Activated CD8-positive, alpha-beta T cell treated with anti-CD3 and anti-CD28 coated beads for 36 hours (primary cell): ENCODE measurements around the gene UQCC2. TPM values are rescaled to one million over a fixed set of nuclear protein-coding genes. Genes with fewer than 3 reads are reported as not detected.
A peak's percentile ranks its signal among the peaks of the same experiment; 100 is the strongest.

Experiments used
- ATAC-seq: fragments of 200-7000 bp; cut with Tn5 transposase; one replicate; pipeline ENCODE4 v1.10.0; 2021; ENCODE audit warnings: mild to moderate bottlenecking, moderate library complexity
- CTCF ChIA-PET: fragments of 350-600 bp; sonication (Branson Sonifier 250); formaldehyde crosslinking; loops from one replicate; lab custom pipeline; 2021; ENCODE audit warnings: antibody characterized with exemption; lab: Charles Lee
- POLR2A ChIA-PET: fragments of 350-600 bp; sonication (Branson Sonifier 250); formaldehyde crosslinking; loops from one replicate; lab custom pipeline; 2021; ENCODE audit warnings: antibody characterized with exemption; lab: Charles Lee
- DNase-seq: peaks from one replicate; pipeline ENCODE4 v3.0.0-alpha.2; 2020
- H3K27ac Mint-ChIP-seq: one replicate; pipeline ENCODE4 v1.8.0; 2021; ENCODE audit warnings: mild to moderate bottlenecking, mixed read lengths
- H3K27me3 Mint-ChIP-seq: one replicate; pipeline ENCODE4 v1.8.0; 2021; ENCODE audit warnings: mixed read lengths
- H3K36me3 Mint-ChIP-seq: one replicate; pipeline ENCODE4 v1.8.0; 2021; ENCODE audit warnings: low read depth, mixed read lengths
- H3K4me1 Mint-ChIP-seq: one replicate; pipeline ENCODE4 v1.8.0; 2021; ENCODE audit warnings: low read depth, mixed read lengths
- H3K4me3 Mint-ChIP-seq: one replicate; pipeline ENCODE4 v1.8.0; 2021; ENCODE audit warnings: mild to moderate bottlenecking, moderate library complexity, mixed read lengths
- H3K9me3 Mint-ChIP-seq: one replicate; pipeline ENCODE4 v1.8.0; 2021; ENCODE audit warnings: mixed read lengths
- CTCF ChIP-seq: fragments of 200-600 bp; IDR thresholded peaks from one replicate; pipeline ENCODE4 v1.8.0; 2022; ENCODE audit warnings: antibody characterized with exemption, mild to moderate bottlenecking
- intact Hi-C: fragments of 100-400 bp; cut with micrococcal nuclease; formaldehyde crosslinking; loops from one replicate; pipeline ENCODE4 v1.10.0; 2022
- total RNA-seq, 2 experiments: library from RNA; stranded (reverse); gene quantifications; one replicate each; pipeline ENCODE4 v1.2.3, GENCODE V29; 2021

Gene UQCC2
- total RNA-seq, 2 experiments from 2014 or later = 127 to 128 TPM

- H3K4me3 Mint-ChIP-seq = no peak overlapping the region
- POLR2A ChIA-PET = no interaction called here
- DNase-seq (no peak), ATAC-seq (no peak)
- H3K27me3 Mint-ChIP-seq = no peaks in the 10 kb centered on the region
- H3K9me3 Mint-ChIP-seq = no peaks in the 10 kb centered on the region
- H3K27ac Mint-ChIP-seq = no peak overlapping the region
- CTCF ChIA-PET = interaction anchor here (2.1 kb wide), 1 partner anchor 15 kb away, joined by 7 read pairs; no protein-coding TSS in a partner anchor
- no peak for TF ChIP-seq CTCF
- intact Hi-C loops = no loop called here
- H3K36me3 Mint-ChIP-seq = peaks cover 56% of the 10 kb centered on the region
- peaks cover 17% of the 10 kb centered on the region for H3K4me1 Mint-ChIP-seq
Observed at GRCh38 chr6:33685411-33686224, 25.9 kb downstream of the UQCC2 start.

- Mint-ChIP-seq H3K4me1 (peaks cover 17% of the 10 kb centered on the region), H3K27me3 (no peaks in the 10 kb centered on the region), H3K27ac (no peak overlapping the region), H3K4me3 (no peak overlapping the region), H3K36me3 (peaks cover 60% of the 10 kb centered on the region), H3K9me3 (no peaks in the 10 kb centered on the region)
- intact Hi-C loops = no loop called here
- POLR2A ChIA-PET = no interaction called here
- DNase-seq (no peak), ATAC-seq (no peak)
- no peak for TF ChIP-seq CTCF
- CTCF ChIA-PET = no interaction called here
Observed at GRCh38 chr6:33684983-33685382, 26.5 kb downstream of the UQCC2 start.

GRCh38 chr6:33684428-33684896 is 27.0 kb downstream of the UQCC2 start:
- CTCF ChIA-PET = interaction anchor here (1.0 to 1.9 kb wide), 3 partner anchors 16 to 98 kb away, joined by 3 to 7 read pairs (median 5); no protein-coding TSS in a partner anchor
- no peak for TF ChIP-seq CTCF
- peaks cover 17% of the 10 kb centered on the region for H3K4me1 Mint-ChIP-seq
- no peak for DNase-seq
- H3K27me3 Mint-ChIP-seq = no peaks in the 10 kb centered on the region
- no peak overlapping the region for H3K4me3 Mint-ChIP-seq
- ATAC-seq = no peak
- intact Hi-C loops = no loop called here
- H3K9me3 Mint-ChIP-seq = no peaks in the 10 kb centered on the region
- H3K36me3 Mint-ChIP-seq = peaks cover 61% of the 10 kb centered on the region
- peak overlapping the region; percentile 83 for H3K27ac Mint-ChIP-seq
- POLR2A ChIA-PET = interaction anchor here (1.6 to 2.4 kb wide), 2 partner anchors 9 to 26 kb away, joined by 4 to 21 read pairs; no protein-coding TSS in a partner anchor

GRCh38 chr6:33683576-33684427 is 27.7 kb downstream of the UQCC2 start:
- intact Hi-C loops = no loop called here
- Mint-ChIP-seq H3K4me3 (no peak overlapping the region), H3K9me3 (no peaks in the 10 kb centered on the region), H3K4me1 (peaks cover 17% of the 10 kb centered on the region), H3K27me3 (no peaks in the 10 kb centered on the region), H3K36me3 (peaks cover 58% of the 10 kb centered on the region), H3K27ac (peak overlapping the region; percentile 83)
- ATAC-seq = peak; percentile 50
- no peak for DNase-seq
- TF ChIP-seq CTCF = no peak
- ChIA-PET CTCF (interaction anchor here (0.8 to 1.9 kb wide), 6 partner anchors 10 to 97 kb away, joined by 3 to 7 read pairs (median 5); partner anchors contain the start of gene UQCC2), POLR2A (interaction anchor here (1.0 to 2.4 kb wide), 4 partner anchors 10 to 27 kb away, joined by 3 to 21 read pairs (median 4); no protein-coding TSS in a partner anchor)
